DOHH2 (cell line): ENCODE data around the gene CFAP73.
A peak's percentile ranks its signal among the peaks of the same experiment; 100 is the strongest.

Source experiments
- H3F3A ChIP-seq: fragments of 200-600 bp; sonication (generic), shearing (Covaris generic); 2 replicates; pipeline ENCODE4 v1.6.0; 2016; ENCODE audit warnings: antibody characterized with exemption, mild to moderate bottlenecking; ENCODE audit not compliant: control insufficient read depth, insufficient read depth
- H3K27ac ChIP-seq: fragments of 200-600 bp; sonication (generic); 2 replicates; pipeline ENCODE4 v1.5.1; 2014; ENCODE audit warnings: low read depth, mild to moderate bottlenecking, low read length, moderate library complexity
- H3K27me3 ChIP-seq: fragments of 200-600 bp; sonication (generic); 2 replicates; pipeline ENCODE4 v1.6.1; 2014; ENCODE audit warnings: mild to moderate bottlenecking, low read length, mixed read lengths; ENCODE audit not compliant: control insufficient read depth
- H3K36me3 ChIP-seq: fragments of 200-600 bp; sonication (generic); 2 replicates; pipeline ENCODE4 v1.6.1; 2014; ENCODE audit warnings: mild to moderate bottlenecking, low read length, moderate library complexity, mixed read lengths; ENCODE audit not compliant: control insufficient read depth
- H3K4me1 ChIP-seq: fragments of 200-600 bp; sonication (generic); 2 replicates; pipeline ENCODE4 v1.6.1; 2014; ENCODE audit warnings: mild to moderate bottlenecking, low read length, mixed read lengths; ENCODE audit not compliant: control insufficient read depth
- H3K4me2 ChIP-seq: fragments of 200-600 bp; sonication (generic); 2 replicates; pipeline ENCODE4 v1.6.0; 2014; ENCODE audit warnings: mild to moderate bottlenecking, low read length, moderate library complexity
- H3K4me3 ChIP-seq: fragments of 200-600 bp; sonication (generic); 2 replicates; pipeline ENCODE4 v1.5.1; 2014; ENCODE audit warnings: mild to moderate bottlenecking, low read length, mixed read lengths
- H3K79me2 ChIP-seq: fragments of 200-600 bp; sonication (generic); 2 replicates; pipeline ENCODE4 v1.6.1; 2014; ENCODE audit warnings: mild to moderate bottlenecking, low read length, mixed read lengths; ENCODE audit not compliant: control insufficient read depth
- H3K9me2 ChIP-seq: fragments of 200-600 bp; sonication (generic); replicated peaks from 2 replicates; pipeline ENCODE4 v1.6.1; 2014; ENCODE audit warnings: mild to moderate bottlenecking, low read length, mixed read lengths; ENCODE audit not compliant: control insufficient read depth
- H3K9me3 ChIP-seq: fragments of 200-600 bp; sonication (generic); 2 replicates; pipeline ENCODE4 v1.6.1; 2014; ENCODE audit warnings: antibody characterized with exemption, low read length, mixed read lengths; ENCODE audit not compliant: control insufficient read depth, insufficient read depth
- H4K20me1 ChIP-seq: fragments of 200-600 bp; sonication (generic); 2 replicates; pipeline ENCODE4 v1.6.0; 2014; ENCODE audit warnings: low read depth, mild to moderate bottlenecking, antibody characterized with exemption, low read length, moderate library complexity; ENCODE audit not compliant: control insufficient read depth, insufficient read depth
- CTCF ChIP-seq: fragments of 200-600 bp; sonication (generic); IDR thresholded peaks from one replicate; pipeline ENCODE4 v1.5.1; 2014; ENCODE audit warnings: antibody characterized with exemption, mild to moderate bottlenecking, low read depth, low read length; ENCODE audit not compliant: poor library complexity, severe bottlenecking
- EZH2phosphoT487 ChIP-seq: fragments of 200-600 bp; sonication (generic); IDR thresholded peaks from 2 replicates; pipeline ENCODE4 v1.6.1; 2017; ENCODE audit warnings: borderline replicate concordance, mild to moderate bottlenecking, antibody characterized with exemption, low read length, moderate library complexity, mixed read lengths

The CFAP73 gene

GRCh38 chr12:113134071-113134470 is 15.5 kb upstream of the CFAP73 start:
- Histone ChIP-seq H3K4me2 (peak overlapping the region; percentile 94), H3K79me2 (peaks cover 48% of the 10 kb centered on the region), H4K20me1 (no peaks in the 10 kb centered on the region), H3K36me3 (peaks cover 11% of the 10 kb centered on the region), H3K27me3 (no peaks in the 10 kb centered on the region), H3K4me3 (peak overlapping the region; percentile 95), H3K9me2 (no peaks in the 10 kb centered on the region), H3K4me1 (peaks cover 74% of the 10 kb centered on the region), H3F3A (peaks cover 9% of the 10 kb centered on the region; the same call in 1 of the 2 replicates), H3K9me3 (no peaks in the 10 kb centered on the region), H3K27ac (no peak overlapping the region)
- no peak for TF ChIP-seq EZH2phosphoT487
- no peak for TF ChIP-seq CTCF

GRCh38 chr12:113134521-113134951 is 15.0 kb upstream of the CFAP73 start:
- peaks cover 11% of the 10 kb centered on the region for H3K36me3 ChIP-seq
- TF ChIP-seq CTCF (no peak), EZH2phosphoT487 (no peak)
- no peaks in the 10 kb centered on the region for H3K9me3 ChIP-seq
- H3F3A ChIP-seq = peaks cover 9% of the 10 kb centered on the region; the same call in 1 of the 2 replicates
- H4K20me1 ChIP-seq = no peaks in the 10 kb centered on the region
- H3K4me2 ChIP-seq = peak overlapping the region; percentile 94
- H3K27ac ChIP-seq = no peak overlapping the region
- peaks cover 70% of the 10 kb centered on the region for H3K4me1 ChIP-seq
- H3K79me2 ChIP-seq = peaks cover 47% of the 10 kb centered on the region
- H3K4me3 ChIP-seq = peak overlapping the region; percentile 95
- H3K27me3 ChIP-seq = no peaks in the 10 kb centered on the region
- no peaks in the 10 kb centered on the region for H3K9me2 ChIP-seq

- Histone ChIP-seq H3K4me3 (peak within 1 kb of the TSS; percentile 95), H3K27ac (peak within 1 kb of the TSS; percentile 51), H3K4me1 (peaks cover 60% of the 10 kb centered on the region), H3K36me3 (peaks cover 6% of the 10 kb centered on the region), H4K20me1 (no peaks in the 10 kb centered on the region), H3K27me3 (no peaks in the 10 kb centered on the region), H3F3A (peaks cover 12% of the 10 kb centered on the region), H3K9me3 (no peaks in the 10 kb centered on the region), H3K79me2 (peaks cover 42% of the 10 kb centered on the region), H3K4me2 (peak within 1 kb of the TSS; percentile 94), H3K9me2 (no peaks in the 10 kb centered on the region)
- peak; percentile 81 for TF ChIP-seq CTCF
- no peak for TF ChIP-seq EZH2phosphoT487
These were observed 14.1 kb upstream of the CFAP73 start, which contains the start of gene RASAL1 for GRCh38 chr12:113135178-113136127. TSS of gene RASAL1 (minus strand) at chr12:113135761. CDS start at chr12:113135462, 299 bp downstream.
